GM12878 (cell line): ENCODE data around the gene GALNT9. TPM values are rescaled to one million over a fixed set of nuclear protein-coding genes. Genes with fewer than 3 reads are reported as not detected.

ENCODE experiments used
- ATAC-seq: fragments of 200-7000 bp; cut with Tn5 transposase; 3 replicates; pipeline ENCODE4 v1.9.1; 2020; ENCODE audit warnings: mild to moderate bottlenecking, moderate library complexity
- BruUV-seq: library from RNA; stranded (reverse); fragments of 400-500 nt; replicated peaks from 2 replicates; lab custom pipeline; 2021; lab: Mats Ljungman, UMichigan
- CTCF ChIA-PET: fragments of 300-600 bp; sonication (Branson Sonifier 250); formaldehyde crosslinking; extraction: SDS; loops from one replicate; lab custom pipeline; 2021; ENCODE audit warnings: inconsistent platforms; lab: Yijun Ruan, JAX
- POLR2A ChIA-PET: fragments of 350-600 bp; formaldehyde crosslinking; extraction: SDS; loops from one replicate; lab custom pipeline; 2021; ENCODE audit warnings: inconsistent platforms; lab: Charles Lee
- RAD21 ChIA-PET: fragments of 300-600 bp; sonication (Branson Sonifier 250); formaldehyde crosslinking; loops from one replicate; lab custom pipeline; 2023; ENCODE audit warnings: antibody characterized with exemption; ENCODE audit not compliant: unreplicated experiment; lab: Charles Lee
- SMC1A ChIA-PET: fragments of 300-600 bp; sonication (Branson Sonifier 250); formaldehyde crosslinking; loops from one replicate; lab custom pipeline; 2023; ENCODE audit not compliant: unreplicated experiment, uncharacterized antibody; lab: Charles Lee
- DNase-seq: peaks from one replicate; pipeline ENCODE4 v3.0.0-alpha.2; 2011; ENCODE audit warnings: low read depth, low spot score
- FAIRE-seq: peaks from 3 replicates; lab custom pipeline; 2011; peaks lifted over from hg19 to GRCh38; lab: Jason Lieb, UNC
- H2AFZ ChIP-seq: 2 replicates; pipeline ENCODE4 v1.6.0; 2011; ENCODE audit warnings: low read depth, low read length, control low read depth; ENCODE audit not compliant: control insufficient read depth
- H3K27ac ChIP-seq: 2 replicates; pipeline ENCODE4 v1.5.1; 2011; ENCODE audit warnings: control low read depth; ENCODE audit not compliant: control insufficient read depth, insufficient read depth
- H3K27me3 ChIP-seq, 2 experiments: replicated peaks in 1 of 2; 2 replicates each; pipeline versions ENCODE4 v1.6.0 to v1.6.1; 2011; ENCODE audit warnings: low read length in 1 of 2; ENCODE audit not compliant: control insufficient read depth in 2 of 2, insufficient read depth in 2 of 2
- H3K36me3 ChIP-seq, 2 experiments: 2 replicates each; pipeline ENCODE4 v1.5.1; 2011; ENCODE audit warnings: low read length in 1 of 2; ENCODE audit not compliant: control insufficient read depth in 2 of 2, insufficient read depth in 2 of 2
- H3K4me1 ChIP-seq: 2 replicates; pipeline ENCODE4 v1.6.1; 2011; ENCODE audit warnings: mild to moderate bottlenecking, low read length, moderate library complexity, mixed read lengths; ENCODE audit not compliant: control insufficient read depth, insufficient read depth
- H3K4me2 ChIP-seq: 2 replicates; pipeline ENCODE4 v1.6.0; 2011; ENCODE audit warnings: control low read depth; ENCODE audit not compliant: control insufficient read depth, insufficient read depth
- H3K4me3 ChIP-seq: fragments of 200-600 bp; sonication (generic); 2 replicates; pipeline ENCODE4 v1.5.1; 2016
- H3K79me2 ChIP-seq: 2 replicates; pipeline ENCODE4 v1.6.0; 2011; ENCODE audit warnings: low read length; ENCODE audit not compliant: control insufficient read depth, insufficient read depth
- H3K9ac ChIP-seq: 2 replicates; pipeline ENCODE4 v1.8.0; 2011; ENCODE audit warnings: low read length, control low read depth, mixed read lengths; ENCODE audit not compliant: control insufficient read depth, insufficient read depth
- H3K9me3 ChIP-seq: replicated peaks from 3 replicates; pipeline ENCODE4 v1.5.1; 2011; ENCODE audit warnings: mild to moderate bottlenecking, low read length; ENCODE audit not compliant: control insufficient read depth, insufficient read depth
- H4K20me1 ChIP-seq: 2 replicates; pipeline ENCODE4 v1.6.0; 2011; ENCODE audit not compliant: control insufficient read depth, insufficient read depth
- BCLAF1 ChIP-seq: fragments of 450-650 bp; IDR thresholded peaks from 2 replicates; pipeline ENCODE4 v1.6.1; 2017; ENCODE audit warnings: antibody characterized with exemption, mild to moderate bottlenecking, moderate library complexity
- EED ChIP-seq: sonication (generic); IDR thresholded peaks from 2 replicates; pipeline ENCODE4 v1.6.1; 2016; ENCODE audit warnings: antibody characterized with exemption, low read depth
- GATAD2B ChIP-seq: fragments of 450-650 bp; conservative IDR thresholded peaks from 2 replicates; pipeline ENCODE4 v1.6.1; 2017; ENCODE audit warnings: low read depth, mild to moderate bottlenecking, moderate library complexity
- JUND ChIP-seq: IDR thresholded peaks from 2 replicates; pipeline ENCODE4 v1.6.1; 2012; ENCODE audit warnings: low read depth, mild to moderate bottlenecking, low read length, improper control_type of control experiment, moderate library complexity
- LARP7 ChIP-seq: fragments of 450-650 bp; IDR thresholded peaks from 2 replicates; pipeline ENCODE4 v1.6.1; 2017; ENCODE audit warnings: mild to moderate bottlenecking
- NFIC ChIP-seq: IDR thresholded peaks from 2 replicates; pipeline ENCODE4 v1.6.1; 2012; ENCODE audit warnings: low read depth, mild to moderate bottlenecking, inconsistent platforms, low read length, moderate library complexity
- POLR2AphosphoS2 ChIP-seq: IDR thresholded peaks from 2 replicates; pipeline ENCODE4 v1.6.1; 2011; ENCODE audit warnings: low read depth, mild to moderate bottlenecking, low read length, improper control_type of control experiment, moderate library complexity
- RAD21 ChIP-seq: IDR thresholded peaks from 2 replicates; pipeline ENCODE4 v1.6.1; 2011; ENCODE audit warnings: mild to moderate bottlenecking, low read depth, low read length, moderate library complexity; ENCODE audit not compliant: insufficient read depth
- RAD51 ChIP-seq: fragments of 450-650 bp; IDR thresholded peaks from 2 replicates; pipeline ENCODE4 v1.6.1; 2016; ENCODE audit warnings: moderate library complexity, mild to moderate bottlenecking, inconsistent platforms
- RCOR1 ChIP-seq: conservative IDR thresholded peaks from 2 replicates; pipeline ENCODE4 v1.6.1; 2012; ENCODE audit warnings: low read depth, low read length, improper control_type of control experiment
- RELB ChIP-seq: fragments of 450-650 bp; IDR thresholded peaks from 2 replicates; pipeline ENCODE4 v1.6.1; 2017; ENCODE audit warnings: low read depth, mild to moderate bottlenecking, moderate library complexity
- SP1 ChIP-seq: IDR thresholded peaks from one replicate; pipeline ENCODE4 v1.6.1; 2011; ENCODE audit warnings: low read depth, low read length
- TCF12 ChIP-seq: IDR thresholded peaks from 2 replicates; pipeline ENCODE4 v1.6.1; 2011; ENCODE audit warnings: low read depth, mild to moderate bottlenecking, low read length
- USF2 ChIP-seq: IDR thresholded peaks from 2 replicates; pipeline ENCODE4 v1.6.1; 2011; ENCODE audit warnings: low read depth, low read length, improper control_type of control experiment, borderline replicate concordance
- WRNIP1 ChIP-seq: IDR thresholded peaks from 2 replicates; pipeline ENCODE4 v1.6.1; 2011; ENCODE audit warnings: low read depth, low read length, improper control_type of control experiment, borderline replicate concordance
- ZBTB4 ChIP-seq: fragments of 450-650 bp; formaldehyde crosslinking; IDR thresholded peaks from 2 replicates; pipeline ENCODE4 v1.4.0; 2022; ENCODE audit warnings: mild to moderate bottlenecking, moderate library complexity
- WGBS: methylation state at CpG from one replicate; pipeline ENCODE4 v1.1.6; 2016; ENCODE audit warnings: low lambda C conversion rate; ENCODE audit not compliant: insufficient replicate concordance, insufficient coverage; ENCODE audit errors: missing lambda C conversion rate; 5-methylcytosine and 5-hydroxymethylcytosine counted together
- in situ Hi-C: fragments of 300-500 bp; cut with MboI; formaldehyde crosslinking; loops from 9 replicates; pipeline ENCODE4 v1.14.3; 2018; ENCODE audit warnings: mixed read lengths
- intact Hi-C: fragments of 100-400 bp; cut with micrococcal nuclease; formaldehyde crosslinking; loops from one replicate; pipeline ENCODE4 v1.14.2; 2022; ENCODE audit not compliant: unreplicated experiment
- polyA plus RNA-seq, 11 experiments: library from polyadenylated mRNA; depleted of rRNA in 4 of 11; unstranded in 6 of 11; stranded (reverse) in 5 of 11; fragments of >200 nt; fragmentation: Nextera tagmentation in 4 of 11; fragmentation: Illumina TruSeq in 1 of 11; extraction: Ambion mirVana in 4 of 11; extraction: Trizol in 1 of 11; gene quantifications; 1 replicate in 1 of 11; 2 replicates in 10 of 11; pipeline versions ENCODE4 v1.2.1 to v1.2.3, GENCODE V29; 2011 to 2016; ENCODE audit warnings: inconsistent platforms in 2 of 11, missing spikeins in 2 of 11, low read depth in 1 of 11
- total RNA-seq, 4 experiments: library from RNA; depleted of rRNA in 3 of 4; stranded (reverse); fragments of >200 nt in 3 of 4; fragmentation: Illumina TruSeq in 1 of 4; extraction: Trizol in 1 of 4; gene quantifications; 2 replicates each; pipeline versions ENCODE4 v1.2.1 to v1.2.3, GENCODE V29; 2013 to 2021

Gene GALNT9
- total and polyA plus RNA-seq, 10 of the 15 experiments (the other 5 are each of a cell fraction or from before 2014, with no cell fraction given) = 0.04 TPM; not detected in 9

- POLR2A ChIA-PET = no interaction called here
- H3K4me2 ChIP-seq = no peak overlapping the region
- H3K4me3 ChIP-seq = no peak overlapping the region
- CTCF ChIA-PET = no interaction called here
- 18% methylated on average over 8 of the region's 8 CpGs for WGBS
- H3K9ac ChIP-seq = no peak overlapping the region
- no peaks in the 10 kb centered on the region for H3K4me1 ChIP-seq
- FAIRE-seq (no peak), ATAC-seq (no peak), DNase-seq (no peak)
- TF ChIP-seq JUND = no peak
- TF ChIP-seq LARP7 = no peak
- no peak for TF ChIP-seq RELB
- no peak for TF ChIP-seq ZBTB4 (CRISPR knock-in tag)
- no peak for TF ChIP-seq GATAD2B
- TF ChIP-seq POLR2AphosphoS2 = no peak
- no peak for TF ChIP-seq RAD21
- no peak for TF ChIP-seq RAD51
- no peak for TF ChIP-seq NFIC
- TF ChIP-seq USF2 = no peak
- TF ChIP-seq BCLAF1 = no peak
- TF ChIP-seq TCF12 = no peak
- no peak for TF ChIP-seq EED
- no peak for TF ChIP-seq RCOR1
- TF ChIP-seq SP1 = no peak
- TF ChIP-seq WRNIP1 = no peak
- intact Hi-C loops = no loop called here
- BruUV-seq = no TSS peak
- H3K79me2 ChIP-seq = no peaks in the 10 kb centered on the region
- H3K27ac ChIP-seq = no peak overlapping the region
- no peaks in the 10 kb centered on the region for H3K36me3 ChIP-seq
- in situ Hi-C loops = no loop called here
- H2AFZ ChIP-seq = no peak overlapping the region
- RAD21 ChIA-PET = no interaction called here
- no peaks in the 10 kb centered on the region for H4K20me1 ChIP-seq
- SMC1A ChIA-PET = no interaction called here
- H3K27me3 ChIP-seq = no peaks in the 10 kb centered on the region; a peak in 1 of 4 replicates
- no peaks in the 10 kb centered on the region; the same call in 2 of the 3 replicates for H3K9me3 ChIP-seq
These were observed 66.4 kb downstream of the GALNT9 start for GRCh38 chr12:132263061-132263360.
